Panc1 (cell line): ENCODE measurements around the gene MBD1. TPM values are rescaled to one million over a fixed set of nuclear protein-coding genes. Genes with fewer than 3 reads are reported as not detected.

Experiments used
- ATAC-seq: fragments of 200-7000 bp; cut with Tn5 transposase; 2 replicates; pipeline ENCODE4 v1.9.1; 2020; ENCODE audit warnings: mild to moderate bottlenecking, moderate library complexity
- BruUV-seq: library from RNA; stranded (reverse); fragments of 400-500 nt; replicated peaks from 2 replicates; lab custom pipeline; 2021; lab: Mats Ljungman, UMichigan
- CTCF ChIA-PET: fragments of 300-600 bp; sonication (Branson Sonifier 250); formaldehyde crosslinking; loops from one replicate; lab custom pipeline; 2022; ENCODE audit warnings: antibody characterized with exemption; lab: Charles Lee
- POLR2A ChIA-PET: fragments of 300-600 bp; sonication (Branson Sonifier 250); formaldehyde crosslinking; loops from one replicate; lab custom pipeline; 2022; ENCODE audit warnings: antibody characterized with exemption; lab: Charles Lee
- DNase-seq: peaks from one replicate; pipeline ENCODE4 v3.0.0-alpha.2; 2010; ENCODE audit warnings: low read depth, low spot score
- H3K27ac ChIP-seq: 2 replicates; pipeline ENCODE4 v1.5.1; 2011; ENCODE audit warnings: mild to moderate bottlenecking, low read length, inconsistent platforms
- H3K27me3 ChIP-seq: fragments of 200-500 bp; sonication (Bioruptor generic); 2 replicates; pipeline ENCODE4 v1.6.0; 2014; ENCODE audit warnings: low read length, inconsistent platforms; ENCODE audit not compliant: control insufficient read depth, insufficient read depth
- H3K36me3 ChIP-seq: fragments of 200-500 bp; sonication (Bioruptor generic); 2 replicates; pipeline ENCODE4 v1.5.1; 2014; ENCODE audit warnings: inconsistent platforms, mild to moderate bottlenecking, low read length, moderate library complexity; ENCODE audit not compliant: control insufficient read depth, insufficient read depth
- H3K4me1 ChIP-seq: 2 replicates; pipeline ENCODE4 v1.5.1; 2011; ENCODE audit warnings: inconsistent platforms, mild to moderate bottlenecking, low read length, moderate library complexity; ENCODE audit not compliant: control insufficient read depth, insufficient read depth
- H3K4me3 ChIP-seq, 2 experiments: 2 replicates each; pipeline ENCODE4 v1.5.1; 2011 to 2012; ENCODE audit warnings: low read depth in 2 of 2, low read length in 2 of 2, mild to moderate bottlenecking in 2 of 2, inconsistent platforms in 1 of 2, moderate library complexity in 1 of 2
- H3K9me3 ChIP-seq: fragments of 200-500 bp; sonication (Bioruptor generic); 2 replicates; pipeline ENCODE4 v1.5.1; 2014; ENCODE audit warnings: low read depth, mild to moderate bottlenecking, inconsistent platforms, low read length, moderate library complexity; ENCODE audit not compliant: control insufficient read depth, insufficient read depth
- CTCF ChIP-seq: fragments of 450-650 bp; IDR thresholded peaks from 2 replicates; pipeline ENCODE4 v1.5.1; 2017; ENCODE audit warnings: mild to moderate bottlenecking
- POLR2AphosphoS5 ChIP-seq: IDR thresholded peaks from 2 replicates; pipeline ENCODE4 v1.6.1; 2012; ENCODE audit warnings: mild to moderate bottlenecking, low read depth, low read length, moderate library complexity
- REST ChIP-seq, 2 experiments: IDR thresholded peaks; 2 replicates each; pipeline ENCODE4 v1.6.1; 2011 to 2012; ENCODE audit warnings: low read depth in 2 of 2, control low read depth in 1 of 2, low read length in 1 of 2, mild to moderate bottlenecking in 1 of 2, moderate library complexity in 1 of 2; ENCODE audit not compliant: insufficient read depth in 1 of 2
- SIN3A ChIP-seq: IDR thresholded peaks from 2 replicates; pipeline ENCODE4 v1.6.1; 2012; ENCODE audit warnings: low read depth, mild to moderate bottlenecking, low read length, moderate library complexity, borderline replicate concordance; ENCODE audit not compliant: insufficient read depth
- TCF7L2 ChIP-seq: IDR thresholded peaks from 2 replicates; pipeline ENCODE4 v1.6.1; 2011; ENCODE audit warnings: mild to moderate bottlenecking, low read depth, low read length, inconsistent platforms
- in situ Hi-C: cut with HindIII; loops from 2 replicates; pipeline ENCODE4 v1.10.0; 2016; ENCODE audit warnings: low sequenced_read_pairs, low pct_unique_long_range_greater_than_20kb
- intact Hi-C: fragments of 100-400 bp; cut with micrococcal nuclease; formaldehyde crosslinking; loops from one replicate; pipeline ENCODE4 v1.10.0; 2022; ENCODE audit not compliant: unreplicated experiment
- total RNA-seq: library from RNA; stranded (reverse); gene quantifications from one replicate; pipeline ENCODE4 v1.2.1, GENCODE V29; 2021; ENCODE audit not compliant: unreplicated experiment

The MBD1 gene
- total RNA-seq, 1 experiment from 2014 or later, result 47.3 TPM

- DNase-seq (no peak), ATAC-seq (no peak)
- ChIA-PET CTCF (no interaction called here), POLR2A (no interaction called here)
- peak overlapping the region; percentile 88 to 98 for H3K4me3 ChIP-seq
- no peaks in the 10 kb centered on the region for H3K9me3 ChIP-seq
- intact Hi-C loops, result loop anchor here (10.0 kb wide), 1 partner anchor 74 kb away; no protein-coding TSS in a partner anchor
- H3K4me1 ChIP-seq, result peaks cover 8% of the 10 kb centered on the region
- H3K27me3 ChIP-seq, result no peaks in the 10 kb centered on the region
- in situ Hi-C loops, result no loop called here
- BruUV-seq, result no TSS peak
- H3K36me3 ChIP-seq, result peaks cover 7% of the 10 kb centered on the region
- peak overlapping the region; percentile 94 for H3K27ac ChIP-seq
- TF ChIP-seq REST (IDR thresholded peaks at IDR 0.05; ENCODE audit: insufficient read depth in 1 of 2, low read depth in 2 of 2, low read length in 1 of 2) (no peak), TCF7L2 (no peak), SIN3A (no peak), POLR2AphosphoS5 (no peak), CTCF (no peak)
These were observed 522 bp downstream of the MBD1 start for GRCh38 chr18:50280707-50281294.

- CTCF ChIA-PET, result no interaction called here
- POLR2A ChIA-PET, result no interaction called here
- no TSS peak for BruUV-seq
- TF ChIP-seq SIN3A (no peak), REST (IDR thresholded peaks at IDR 0.05; ENCODE audit: insufficient read depth in 1 of 2, low read depth in 2 of 2, low read length in 1 of 2) (no peak), POLR2AphosphoS5 (no peak), CTCF (no peak), TCF7L2 (no peak)
- intact Hi-C loops (loop anchor here (10.0 kb wide), 1 partner anchor 75 kb away; no protein-coding TSS in a partner anchor), in situ Hi-C loops (no loop called here)
- H3K27me3 ChIP-seq, result no peaks in the 10 kb centered on the region
- peaks cover 7% of the 10 kb centered on the region for H3K36me3 ChIP-seq
- peaks cover 8% of the 10 kb centered on the region for H3K4me1 ChIP-seq
- 0 out of 4 replicates have a peak overlapping the region, but pooled peaks of 1 of the 2 experiments have one; percentile 88 for H3K4me3 ChIP-seq
- no peak for DNase-seq
- no peaks in the 10 kb centered on the region for H3K9me3 ChIP-seq
- H3K27ac ChIP-seq, result no peak overlapping the region
- ATAC-seq, result no peak
These were observed 1.6 kb downstream of the MBD1 start for GRCh38 chr18:50279752-50280151.
